HG02588 (cell line): ENCODE results near the gene CCDC122.

ENCODE experiments used
- ATAC-seq: cut with Tn5 transposase; IDR thresholded peaks from one replicate; pipeline ENCODE4 v1.9.1; 2021; ENCODE audit warnings: mild to moderate bottlenecking, moderate library complexity; ENCODE audit not compliant: unreplicated experiment

The CCDC122 gene

DNA sequence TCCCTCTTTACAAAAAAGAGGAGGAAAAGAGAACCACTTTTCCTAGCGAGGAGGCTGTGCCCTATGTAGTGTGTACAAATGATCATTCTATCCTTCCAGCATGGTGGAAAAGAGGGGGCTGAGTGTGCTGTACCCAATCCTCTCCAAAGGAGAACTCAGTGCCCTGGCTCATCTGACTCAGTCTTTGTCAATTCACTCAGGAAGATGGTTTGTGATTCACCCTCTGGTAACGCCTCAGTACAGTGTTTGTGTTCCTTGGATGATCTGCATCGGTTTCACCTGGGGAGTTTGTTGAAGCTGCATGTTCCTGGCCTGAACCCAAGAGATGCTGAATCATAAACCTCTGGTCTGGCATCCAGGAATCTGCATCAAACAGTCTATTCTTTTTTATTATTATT is 74.5 kb downstream of the CCDC122 start:
- ATAC-seq, result no peak

- no peak for ATAC-seq
Measured at GRCh38 chr13:43804461-43805070, 75.0 kb downstream of the CCDC122 start.

DNA sequence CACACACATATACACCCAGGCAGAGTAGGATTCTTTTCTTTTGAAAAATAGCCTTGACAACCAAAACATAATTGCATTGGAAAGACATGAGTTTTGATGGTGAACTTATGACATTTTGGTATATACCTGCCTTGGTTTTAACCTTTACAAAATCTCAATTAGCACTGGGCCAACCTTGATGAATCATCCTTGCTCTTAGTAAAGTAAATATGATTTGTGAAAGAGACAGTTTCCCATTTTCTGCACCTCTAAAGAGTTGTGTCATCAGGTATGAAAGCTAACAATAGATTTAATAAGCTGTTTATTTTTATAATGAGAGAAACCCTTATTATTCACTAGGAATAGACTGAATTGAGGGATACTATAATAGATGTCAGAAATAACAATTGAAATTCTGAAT is 77.0 kb downstream of the CCDC122 start:
- ATAC-seq, result no peak

- ATAC-seq, result no peak
Measured at GRCh38 chr13:43800828-43801227, 78.7 kb downstream of the CCDC122 start.

DNA sequence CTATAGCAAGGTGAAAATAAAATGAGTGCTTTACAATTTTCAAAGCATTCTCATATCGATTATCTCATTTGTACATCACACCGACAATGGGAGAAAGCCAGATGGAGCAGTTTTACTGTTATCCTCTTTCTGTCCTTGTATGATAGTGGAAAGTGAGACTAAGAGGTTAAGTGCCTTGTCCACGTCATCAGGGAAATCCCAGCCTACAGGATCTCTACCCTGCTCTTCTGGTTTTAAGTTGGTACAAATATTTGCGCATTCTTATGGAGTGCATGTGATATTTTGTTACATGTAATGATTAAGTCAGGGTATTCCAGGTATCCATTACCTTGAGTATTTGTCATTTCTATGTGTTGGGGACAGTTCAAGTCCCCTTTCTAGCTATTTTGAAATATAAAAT is 80.3 kb downstream of the CCDC122 start:
- no peak for ATAC-seq

DNA sequence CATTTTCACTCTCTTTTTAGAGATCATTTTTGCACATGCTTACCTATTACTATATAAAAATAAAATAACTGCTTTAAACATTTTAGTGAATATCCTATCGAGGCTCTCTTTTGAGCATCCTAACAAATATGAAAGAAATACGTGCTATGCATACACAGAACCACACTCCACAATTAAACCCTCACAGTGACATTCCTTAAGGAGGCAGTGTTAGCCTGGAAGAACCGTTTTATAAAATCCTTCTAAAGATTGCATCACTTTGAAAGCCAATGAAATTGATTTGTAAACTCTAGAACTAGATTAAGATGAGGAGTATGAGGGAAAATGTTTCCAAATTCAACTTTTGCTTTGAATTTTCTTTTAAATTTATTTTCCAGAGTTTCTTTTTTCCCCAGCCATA is 81.7 kb downstream of the CCDC122 start:
- no peak for ATAC-seq

DNA sequence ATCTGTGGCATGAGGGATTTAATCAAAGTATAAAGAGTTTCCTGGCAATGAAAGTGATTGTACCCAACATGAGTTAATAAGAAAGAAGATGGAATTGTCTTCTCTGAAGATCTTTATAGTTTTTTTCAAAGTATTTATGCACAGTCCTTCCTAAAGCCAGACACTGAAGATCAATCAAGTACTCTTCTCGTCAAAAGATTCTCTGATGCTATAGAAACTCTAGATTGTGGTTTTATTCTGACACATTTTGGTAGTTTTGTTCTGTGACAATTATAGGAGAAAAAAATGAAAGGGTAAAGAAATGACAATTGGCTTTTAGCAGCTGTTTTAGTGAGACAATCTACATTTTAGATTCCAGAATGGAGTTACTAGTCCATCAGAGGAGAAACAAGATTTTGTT is 82.4 kb downstream of the CCDC122 start:
- ATAC-seq, result no peak

DNA sequence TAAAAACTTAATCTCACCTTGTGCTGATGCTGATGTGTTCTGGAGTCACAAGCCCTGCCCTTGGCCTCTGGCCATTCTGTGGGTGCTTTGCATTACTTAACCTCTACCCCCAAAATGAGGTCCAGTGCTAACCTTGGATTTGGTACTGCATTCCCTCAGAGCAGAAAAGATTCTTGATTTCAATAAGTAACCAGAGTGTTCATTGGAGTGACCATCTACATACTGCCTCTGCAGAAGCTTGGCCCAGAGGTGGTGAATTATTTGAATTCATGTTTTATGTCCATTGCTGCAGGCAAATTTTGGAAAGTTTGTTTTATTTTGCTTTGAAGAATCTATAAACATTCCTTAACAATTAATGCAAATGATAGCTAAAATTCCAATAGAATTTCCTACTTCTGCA is 85.1 kb downstream of the CCDC122 start:
- no peak for ATAC-seq

DNA sequence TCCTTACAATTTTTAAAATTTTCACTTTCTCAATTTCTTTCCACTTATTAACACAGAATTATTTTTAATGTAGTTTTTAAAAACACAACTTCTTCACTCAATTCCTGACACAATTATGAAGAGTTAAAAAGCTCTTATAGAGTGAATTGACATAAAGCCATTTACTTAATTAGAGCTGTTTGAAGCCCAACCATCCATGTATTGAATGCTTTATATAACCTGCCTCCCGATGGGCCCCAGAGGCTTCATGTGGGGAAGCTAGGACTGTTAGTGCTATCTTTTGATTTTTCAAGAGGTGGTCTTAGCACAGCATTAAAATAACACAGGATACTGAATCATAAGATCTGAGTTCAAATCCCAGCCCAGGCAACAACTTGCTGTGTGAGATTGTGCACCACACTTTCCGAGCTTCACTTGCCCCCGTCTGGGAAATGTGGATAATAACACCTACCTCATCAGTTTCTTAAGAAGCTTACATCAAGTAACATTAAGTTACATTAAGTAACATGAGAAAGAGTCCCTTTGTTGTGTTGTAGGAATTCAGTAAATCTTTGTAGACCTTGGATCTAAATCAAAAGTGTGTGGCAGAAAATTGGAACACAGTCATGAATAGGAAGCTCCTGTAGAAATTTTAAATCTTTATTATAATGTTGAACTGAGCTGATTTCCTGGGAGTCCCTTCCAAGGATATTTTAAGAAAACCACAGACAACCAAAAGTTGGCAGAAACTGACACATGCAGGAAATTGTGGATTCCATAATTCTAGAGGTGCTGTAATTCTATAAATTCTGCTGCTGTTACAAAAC is 87.3 kb downstream of the CCDC122 start:
- ATAC-seq, result no peak

DNA sequence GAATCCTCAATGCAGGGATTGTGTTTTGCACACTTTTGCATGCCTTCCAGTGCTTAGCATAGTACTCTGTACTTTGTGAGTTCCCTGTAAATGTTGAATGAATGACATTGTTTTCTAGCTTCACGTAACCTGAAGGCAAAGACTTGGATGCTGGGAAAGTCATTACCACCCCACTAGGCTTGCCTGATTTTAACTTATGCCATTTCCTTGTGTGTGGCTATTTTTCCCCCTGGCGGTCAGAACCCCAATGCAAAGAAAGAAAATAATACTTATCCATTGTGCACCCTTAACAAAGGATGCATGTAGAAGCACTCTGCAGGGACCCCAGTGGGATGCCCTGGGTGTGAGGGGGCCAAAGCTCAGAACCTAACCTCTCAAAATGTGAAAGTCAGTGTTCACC is 91.5 kb downstream of the CCDC122 start:
- no peak for ATAC-seq

- no peak for ATAC-seq
Measured at GRCh38 chr13:43787518-43787891, 92.0 kb downstream of the CCDC122 start.

DNA sequence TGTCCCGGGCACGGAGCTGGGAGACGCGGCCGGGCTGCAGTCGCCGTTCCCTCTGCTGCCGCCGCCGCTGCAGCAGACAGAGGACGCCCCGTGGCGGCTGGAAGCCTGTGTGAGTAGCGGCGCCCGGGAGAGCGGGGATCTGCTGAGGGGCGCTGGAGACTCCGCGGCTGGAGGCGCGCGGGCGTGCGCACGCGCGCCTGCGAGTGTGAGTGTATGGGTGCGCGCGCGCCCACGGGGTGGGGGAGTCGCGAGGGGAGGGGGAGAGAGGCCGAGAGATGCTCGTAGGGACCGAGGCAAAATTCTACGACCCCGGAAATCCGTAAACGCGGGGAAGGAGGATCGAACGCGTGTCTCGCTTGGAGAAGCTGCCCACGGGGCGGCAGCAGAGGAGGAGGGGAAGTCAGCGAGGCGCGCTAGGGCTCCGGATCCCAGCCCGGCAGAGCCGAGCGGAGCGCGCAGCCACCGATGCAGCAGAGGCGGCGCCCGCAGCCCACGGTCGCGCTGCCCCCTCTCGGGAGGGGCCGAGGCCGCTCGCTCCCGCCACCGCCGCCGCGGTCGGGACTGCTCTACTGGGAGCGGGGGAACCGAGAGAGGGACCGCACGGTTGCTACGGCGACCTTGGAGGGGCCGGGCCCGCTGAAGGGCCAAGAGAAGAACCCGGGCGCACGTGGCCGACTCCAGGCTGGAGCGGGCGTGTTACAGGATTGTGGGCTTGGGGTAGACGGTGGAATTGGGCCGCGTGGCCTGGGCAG is 92.6 kb downstream of the CCDC122 start, which contains the start of gene ENOX1:
ENOX1 (minus strand) TSS at position 207 of the 752 bp plus-strand sequence.
- ATAC-seq, result no peak

DNA sequence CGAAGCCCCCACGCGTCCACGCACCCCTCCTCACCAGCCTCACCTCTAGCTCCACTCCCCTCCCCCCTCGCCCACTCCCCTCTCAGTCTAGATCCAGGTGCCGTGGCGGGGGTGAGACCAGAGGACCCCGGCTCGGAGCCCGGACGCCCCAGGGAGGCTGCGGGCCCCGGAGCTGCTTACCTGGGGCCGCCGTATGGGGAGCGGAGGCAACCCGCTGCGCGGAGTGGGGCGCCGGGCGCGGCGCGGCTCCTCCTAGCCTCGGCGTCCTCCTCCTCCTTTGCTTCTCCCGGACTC is 93.1 kb downstream of the CCDC122 start:
- ATAC-seq, result no peak
